ENCODE data around the gene C17orf75. TPM values are rescaled to one million over a fixed set of nuclear protein-coding genes. Genes with fewer than 3 reads are reported as not detected.
"Not testable (repeated sequence)": the region's sequence is repeated elsewhere in the genome, so short reads cannot be mapped to it uniquely, and the experiment has no call there.

C17orf75 gene
- total RNA-seq, 1 donor from 2014 or later: 57.4 TPM

GRCh38 chr17:32356378-32356743 lies 14.4 kb upstream of the C17orf75 start:
- Histone ChIP-seq H3K4me3 (no peak overlapping the region), H3K36me3 (peaks cover 27% of the 10 kb centered on the region), H3K9me3 (ENCODE audit: low read depth) (no peaks in the 10 kb centered on the region), H3K79me2 (ENCODE audit: low read depth) (peaks cover 100% of the 10 kb centered on the region), H4K20me1 (ENCODE audit: low read depth) (peaks cover 100% of the 10 kb centered on the region), H3K27me3 (no peaks in the 10 kb centered on the region), H3K27ac (no peak overlapping the region), H3F3A (ENCODE audit: low read depth) (peaks cover 18% of the 10 kb centered on the region), H2AFZ (replicated peaks) (no peak overlapping the region), H3K4me1 (peaks cover 20% of the 10 kb centered on the region), H3K4me2 (no peak overlapping the region), H3K9ac (no peak overlapping the region)
- H3K27me3 Mint-ChIP-seq (ENCODE audit: insufficient read depth, low read depth): peaks cover 6% of the 10 kb centered on the region
- H3K9me3 Mint-ChIP-seq: no peaks in the 10 kb centered on the region
- H3K36me3 Mint-ChIP-seq: peaks cover 31% of the 10 kb centered on the region
- H3K4me1 Mint-ChIP-seq: peaks cover 13% of the 10 kb centered on the region
- no peak overlapping the region for H3K4me3 Mint-ChIP-seq
- H3K27ac Mint-ChIP-seq: no peak overlapping the region
- DNase-seq (ENCODE audit: low spot score): no peak
- no peak for TF ChIP-seq EZH2phosphoT487 (IDR thresholded peaks at IDR 0.05)
- TF ChIP-seq CTCF (IDR thresholded peaks at IDR 0.05): no peak
- no peak for TF ChIP-seq EZH2 (IDR thresholded peaks at IDR 0.05)

- Histone ChIP-seq H3K9me3 (ENCODE audit: low read depth) (no peaks in the 10 kb centered on the region), H4K20me1 (ENCODE audit: low read depth) (peaks cover 100% of the 10 kb centered on the region), H3K4me1 (peaks cover 20% of the 10 kb centered on the region), H3K79me2 (ENCODE audit: low read depth) (peaks cover 100% of the 10 kb centered on the region), H3K4me3 (no peak overlapping the region), H2AFZ (replicated peaks) (no peak overlapping the region), H3K9ac (peak overlapping the region; percentile 25), H3K36me3 (peaks cover 21% of the 10 kb centered on the region), H3K27me3 (no peaks in the 10 kb centered on the region), H3K27ac (no peak overlapping the region), H3F3A (ENCODE audit: low read depth) (peaks cover 15% of the 10 kb centered on the region), H3K4me2 (peak overlapping the region; percentile 44)
- no peaks in the 10 kb centered on the region for H3K9me3 Mint-ChIP-seq
- TF ChIP-seq CTCF (IDR thresholded peaks at IDR 0.05): no peak
- no peak for TF ChIP-seq EZH2 (IDR thresholded peaks at IDR 0.05)
- TF ChIP-seq EZH2phosphoT487 (IDR thresholded peaks at IDR 0.05): no peak
- H3K27ac Mint-ChIP-seq: no peak overlapping the region
- no peak overlapping the region for H3K4me3 Mint-ChIP-seq
- no peak for DNase-seq (ENCODE audit: low spot score)
- peaks cover 6% of the 10 kb centered on the region for H3K27me3 Mint-ChIP-seq (ENCODE audit: insufficient read depth, low read depth)
- peaks cover 14% of the 10 kb centered on the region for H3K4me1 Mint-ChIP-seq
- peaks cover 30% of the 10 kb centered on the region for H3K36me3 Mint-ChIP-seq
These were observed 13.8 kb upstream of the C17orf75 start for GRCh38 chr17:32355649-32356377.

DNA sequence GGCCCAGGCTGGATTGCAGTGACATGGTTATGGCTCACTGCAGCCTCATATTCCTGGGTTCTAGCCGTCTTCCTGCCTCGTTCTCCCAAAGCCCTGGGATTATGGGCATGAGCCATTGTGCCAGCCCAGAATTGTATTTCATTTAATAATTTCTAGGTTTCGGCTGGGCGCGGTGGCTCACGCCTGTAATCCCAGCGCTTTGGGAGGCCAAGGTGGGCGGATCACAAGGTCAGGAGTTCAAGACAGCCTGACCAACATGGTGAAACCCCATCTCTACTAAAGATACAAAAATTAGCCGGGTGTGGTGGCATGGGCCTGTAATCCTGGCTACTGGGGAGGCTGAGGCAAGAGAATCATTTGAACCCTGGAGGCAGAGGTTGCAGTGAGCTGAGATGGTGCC lies 10.8 kb upstream of the C17orf75 start:
- not testable (repeated sequence) for H3K9me3 ChIP-seq (ENCODE audit: low read depth); H3K27ac ChIP-seq; DNase-seq (ENCODE audit: low spot score); H3K27me3 ChIP-seq; H3K27ac Mint-ChIP-seq; H3K27me3 Mint-ChIP-seq (ENCODE audit: insufficient read depth, low read depth); H2AFZ ChIP-seq (replicated peaks); H3F3A ChIP-seq (ENCODE audit: low read depth); H3K9me3 Mint-ChIP-seq
- peak overlapping the region; percentile 99 for H3K4me3 Mint-ChIP-seq
- peaks cover 20% of the 10 kb centered on the region for H3K4me1 ChIP-seq
- H3K9ac ChIP-seq: peak overlapping the region; percentile 4
- peaks cover 73% of the 10 kb centered on the region for H4K20me1 ChIP-seq (ENCODE audit: low read depth)
- peaks cover 94% of the 10 kb centered on the region for H3K79me2 ChIP-seq (ENCODE audit: low read depth)
- H3K4me1 Mint-ChIP-seq: peaks cover 18% of the 10 kb centered on the region
- H3K4me2 ChIP-seq: peak overlapping the region; percentile 93
- H3K36me3 ChIP-seq: peaks cover 10% of the 10 kb centered on the region
- peak overlapping the region; percentile 85 for H3K4me3 ChIP-seq
- peaks cover 32% of the 10 kb centered on the region for H3K36me3 Mint-ChIP-seq

All from neural progenitor cell (in vitro differentiated cells).